GM18868 (cell line): ENCODE measurements around the gene SNAPC4.

Experiments
- ATAC-seq: cut with Tn5 transposase; IDR thresholded peaks from one replicate; pipeline ENCODE4 v1.9.1; 2021; ENCODE audit warnings: mild to moderate bottlenecking, moderate library complexity; ENCODE audit not compliant: unreplicated experiment

Gene SNAPC4

DNA sequence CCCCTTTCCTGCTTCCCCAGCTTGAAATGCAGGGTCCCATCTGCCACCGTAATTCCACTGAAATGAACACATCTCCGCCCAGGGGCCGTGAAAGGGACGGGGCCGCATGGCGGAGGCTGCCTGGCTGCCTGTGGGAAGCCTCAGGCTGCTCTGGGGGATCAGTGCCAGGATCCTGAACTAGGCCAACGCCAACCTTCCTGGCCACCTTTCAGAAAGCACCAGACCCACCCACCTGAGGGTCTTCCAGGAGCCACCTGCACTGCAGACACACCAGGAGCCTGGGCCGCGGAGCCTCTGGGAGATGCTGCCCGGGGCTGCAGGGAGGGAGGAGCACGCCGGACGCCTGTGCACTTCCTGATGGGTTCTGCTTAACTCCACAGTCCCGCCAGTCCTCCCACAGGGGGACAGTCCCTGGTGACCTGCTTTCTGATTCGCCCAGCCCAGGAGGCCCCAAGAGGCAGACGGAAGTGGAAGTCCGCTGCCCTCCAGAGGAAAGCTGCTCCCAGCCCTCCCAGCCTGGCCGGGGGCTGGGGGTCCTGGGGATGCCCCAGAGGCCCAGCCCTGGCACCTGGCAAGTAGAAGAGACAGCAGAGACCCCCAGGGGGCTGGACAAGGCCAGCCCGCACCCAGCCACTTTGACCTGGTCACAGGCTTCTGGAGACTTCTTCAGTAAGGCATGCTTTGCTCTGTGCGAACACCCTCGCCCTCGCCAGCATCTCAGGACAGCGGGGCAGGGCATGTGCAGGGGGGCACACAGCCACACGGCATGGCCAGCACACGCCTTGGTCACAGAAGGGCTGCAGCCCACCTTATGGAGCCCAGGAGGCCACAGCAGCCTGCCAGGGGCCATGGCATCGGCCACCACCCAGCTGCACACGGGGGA is 26.4 kb downstream of the SNAPC4 start, which contains the start of gene CARD9:
Gene CARD9, minus strand, starts transcription at position 370 of the 883 bp plus-strand sequence. CDS start 1,591 bp downstream, outside the sequence.
- no peak for ATAC-seq

DNA sequence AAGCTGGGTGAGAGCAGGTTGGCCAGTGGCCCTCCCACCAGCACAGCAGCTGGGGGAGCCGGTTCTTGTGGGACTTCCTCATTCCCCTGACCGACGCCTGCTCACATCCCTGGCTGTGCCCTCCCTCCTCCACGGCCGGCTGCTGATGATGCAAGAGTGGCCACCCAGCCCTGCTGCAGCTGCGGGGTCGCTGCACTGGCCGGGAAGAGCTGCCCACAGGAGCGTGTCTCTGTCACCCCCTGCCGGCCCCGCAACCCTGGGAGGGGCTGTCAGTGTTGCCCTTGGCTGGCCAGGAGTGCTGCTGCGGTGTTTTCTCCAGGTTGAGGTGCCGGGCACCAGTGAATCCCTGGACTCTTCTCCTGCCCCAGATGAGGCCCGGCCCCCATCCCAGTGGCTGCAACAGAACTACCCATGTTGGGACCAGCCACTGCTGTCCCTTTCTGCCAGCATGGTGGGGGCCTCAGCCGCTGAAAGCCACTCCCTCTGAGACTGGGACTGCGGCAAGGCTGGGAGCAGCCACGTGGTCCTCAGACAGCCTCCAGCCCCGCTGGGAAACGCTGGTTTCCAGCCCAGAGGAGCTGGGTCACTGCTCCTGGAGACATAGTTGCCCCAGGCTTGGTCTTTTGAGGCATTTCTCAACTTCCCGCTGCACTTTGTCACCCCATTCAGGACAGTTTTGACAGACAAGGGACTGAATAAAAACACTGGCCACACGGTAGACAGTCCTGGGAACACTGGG is 27.2 kb downstream of the SNAPC4 start:
- ATAC-seq: no peak

- no peak for ATAC-seq
These were observed 28.0 kb downstream of the SNAPC4 start for GRCh38 chr9:136372006-136372405.

DNA sequence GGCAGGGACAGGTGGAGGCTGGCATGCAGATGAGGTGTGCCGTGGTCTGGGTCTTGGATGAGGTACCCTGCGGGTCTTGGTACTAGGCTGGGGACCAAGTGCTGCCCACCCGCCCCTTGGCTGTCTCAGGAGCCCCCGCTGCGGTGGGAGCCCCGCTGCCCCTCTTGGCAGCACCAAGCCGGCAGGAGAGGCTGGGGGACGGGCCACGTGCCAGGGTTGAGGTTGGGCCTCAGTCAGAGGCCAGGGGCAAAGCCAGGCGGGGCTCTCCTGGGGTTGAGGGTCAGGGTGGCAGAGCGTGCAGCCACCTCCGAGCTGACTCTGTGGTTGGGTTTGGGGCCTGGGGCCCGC is 28.5 kb downstream of the SNAPC4 start:
- no peak for ATAC-seq

GRCh38 chr9:136370687-136371532 is 29.1 kb downstream of the SNAPC4 start:
- ATAC-seq: no peak

- no peak for ATAC-seq
These were observed 29.9 kb downstream of the SNAPC4 start for GRCh38 chr9:136370037-136370436.

DNA sequence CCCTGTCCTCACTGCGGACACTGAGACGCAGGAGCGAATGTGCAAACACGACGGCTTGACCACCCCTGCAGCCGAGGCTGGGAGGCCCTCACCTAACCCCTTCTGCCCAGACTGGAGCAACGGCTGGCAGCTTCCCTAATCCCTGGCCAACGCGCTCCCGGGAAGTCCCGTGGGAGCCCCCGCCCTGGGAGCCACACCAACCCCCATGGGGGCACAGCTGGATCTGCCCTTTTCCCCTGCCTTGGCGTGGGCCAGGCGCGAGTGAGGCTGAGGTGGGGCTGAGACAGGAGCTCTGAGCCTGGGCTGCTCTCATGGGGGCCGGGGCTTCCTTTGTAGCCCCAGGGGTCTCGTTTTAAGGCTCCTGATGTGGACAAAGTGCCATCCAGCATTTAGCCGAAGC is 31.8 kb downstream of the SNAPC4 start:
- no peak for ATAC-seq

- no peak for ATAC-seq
These were observed 32.4 kb downstream of the SNAPC4 start for GRCh38 chr9:136367296-136368145.

DNA sequence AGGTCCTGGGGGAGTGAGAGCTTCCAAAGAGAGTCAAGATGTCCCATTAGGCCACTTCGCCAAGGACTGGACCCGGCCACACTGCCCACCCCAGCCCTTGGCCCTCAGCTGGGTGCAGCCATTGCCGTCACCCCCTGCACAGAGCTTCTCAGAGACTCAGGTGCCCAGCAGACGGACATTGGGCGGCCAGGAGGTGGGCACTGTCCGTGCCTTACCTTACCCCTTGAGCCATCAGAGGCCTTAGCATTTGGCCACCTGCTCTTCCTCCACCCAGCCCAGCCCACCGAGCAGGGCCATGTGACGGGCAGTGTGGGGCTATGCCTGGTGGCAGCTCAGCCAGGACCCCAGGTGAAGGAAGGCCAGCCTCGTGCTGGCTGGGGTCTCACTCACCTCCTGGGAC is 33.1 kb downstream of the SNAPC4 start:
- ATAC-seq: no peak

DNA sequence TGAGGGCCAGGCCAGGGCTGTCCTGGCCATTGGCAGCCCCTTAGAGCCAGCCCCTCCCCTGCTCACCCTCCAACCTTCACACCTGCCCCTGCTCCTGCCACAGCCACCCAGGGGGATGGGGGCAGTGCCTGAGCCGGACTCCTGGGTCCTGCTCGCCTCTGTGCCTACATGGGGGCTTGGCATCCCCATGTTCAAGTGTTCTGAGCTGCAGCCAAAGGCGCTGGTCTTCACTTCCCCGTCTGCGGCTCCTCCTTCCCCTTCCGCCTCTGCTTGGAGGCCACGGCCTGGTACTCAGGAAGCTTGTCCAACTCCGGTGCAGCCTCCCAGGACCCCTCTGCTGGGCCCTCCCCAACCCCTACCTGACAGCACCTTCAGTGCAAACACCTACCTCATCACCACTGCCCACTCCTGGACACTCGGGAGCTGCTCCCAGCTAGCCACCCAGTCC is 34.2 kb downstream of the SNAPC4 start:
- no peak for ATAC-seq

- no peak for ATAC-seq
These were observed 34.8 kb downstream of the SNAPC4 start for GRCh38 chr9:136364942-136365774.

- ATAC-seq: no peak
These were observed 35.8 kb downstream of the SNAPC4 start for GRCh38 chr9:136363949-136364748.

- ATAC-seq: peak; percentile 79
These were observed 36.6 kb downstream of the SNAPC4 start, which contains the start of gene DNLZ for GRCh38 chr9:136363106-136363948. DNLZ (minus strand) TSS chr9:136363744; CDS start chr9:136363714, 30 bp downstream.

DNA sequence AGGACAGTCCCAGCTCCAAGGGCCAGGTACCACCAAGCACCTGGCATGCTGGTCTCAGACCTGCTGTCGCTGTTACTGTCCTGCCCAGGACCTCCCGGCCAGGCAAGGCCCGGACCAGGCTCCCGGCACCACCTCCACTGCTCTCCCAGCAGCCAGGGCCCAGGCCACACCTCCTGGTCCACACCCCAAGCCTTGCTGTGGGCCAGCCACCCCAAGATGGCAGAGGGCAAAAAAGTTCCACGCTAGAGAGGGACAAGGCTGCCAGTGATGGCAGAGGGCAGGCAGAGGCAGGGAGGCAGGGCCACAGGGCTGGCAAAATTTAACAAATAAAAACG is 37.6 kb downstream of the SNAPC4 start:
- no peak for ATAC-seq

DNA sequence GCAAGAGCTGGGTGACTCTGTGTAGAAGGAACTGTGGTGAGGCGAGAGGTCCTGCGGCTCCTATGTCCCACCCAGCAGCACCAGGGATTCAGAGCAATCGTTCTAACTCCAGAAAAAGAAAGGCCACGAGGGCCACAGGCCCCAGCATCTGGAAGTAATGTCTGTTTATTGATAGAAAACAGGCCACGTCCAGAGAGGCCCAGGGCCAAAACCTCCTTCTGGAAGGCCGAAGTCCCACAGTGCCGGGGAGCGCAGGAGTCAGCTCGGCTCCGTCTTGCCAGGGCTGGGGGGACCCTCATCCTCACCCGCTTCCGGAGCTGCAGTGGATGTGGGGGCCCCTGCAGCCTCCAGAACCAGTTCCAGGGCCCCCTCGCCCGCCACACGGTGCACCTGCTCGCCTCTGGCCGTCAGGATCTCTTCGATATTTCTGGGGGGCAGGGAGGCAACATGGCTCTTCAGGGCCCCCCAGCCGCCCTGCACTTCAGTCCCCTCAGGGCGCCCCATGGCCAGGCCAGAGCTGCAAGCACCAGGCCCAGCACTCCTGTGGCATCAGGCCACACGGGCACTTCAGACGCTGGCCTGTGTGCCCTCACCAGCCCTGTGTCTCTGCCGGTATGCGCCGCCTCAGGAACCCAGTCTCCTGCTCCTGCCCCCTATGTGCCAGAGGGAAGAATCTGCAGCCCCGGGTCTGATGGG is 38.1 kb downstream of the SNAPC4 start:
- no peak for ATAC-seq

- no peak for ATAC-seq
These were observed 38.8 kb downstream of the SNAPC4 start for GRCh38 chr9:136361047-136361753.
